Activated naive CD4-positive, alpha-beta T cell treated with anti-CD3 and anti-CD28 coated beads for 36 hours (primary cell): ENCODE data around the gene CTAG1A. TPM values are rescaled to one million over a fixed set of nuclear protein-coding genes. Genes with fewer than 3 reads are reported as not detected.

Experiments
- total RNA-seq, 2 experiments: library from RNA; stranded (reverse); gene quantifications; one replicate each; pipeline ENCODE4 v1.2.3, GENCODE V29; 2021

Gene CTAG1A
- total RNA-seq, 2 experiments from 2014 or later: not detected

Other genes starting within 250 kb of the CTAG1A start
- 100 to 1,000 TPM; 398 to 404 TPM for gene FLNA, start 210.5 kb upstream of the CTAG1A start, total RNA-seq
- 10 to 100 TPM; 62.7 to 70.0 TPM for gene EMD, start 205.8 kb upstream of the CTAG1A start, total RNA-seq
- gene RPL10, start 186.8 kb upstream of the CTAG1A start, total RNA-seq: 1,000 to 10,000 TPM; 3,331 to 3,466 TPM
- 1 to 10 TPM; 7.9 to 9.0 TPM for gene DNASE1L1, start 175.9 kb upstream of the CTAG1A start, total RNA-seq
- gene TAFAZZIN, start 173.6 kb upstream of the CTAG1A start, total RNA-seq: 10 to 100 TPM; 63.7 to 66.5 TPM
- 10 to 100 TPM; 20.3 to 21.1 TPM for gene ATP6AP1, start 156.5 kb upstream of the CTAG1A start, total RNA-seq
- gene GDI1, start 148.0 kb upstream of the CTAG1A start, total RNA-seq: 10 to 100 TPM; 93.6 to 96.9 TPM
- 10 to 100 TPM; 39.7 to 43.7 TPM for gene FAM50A, start 141.0 kb upstream of the CTAG1A start, total RNA-seq
- gene PLXNA3, start 126.9 kb upstream of the CTAG1A start, total RNA-seq: 1 to 10 TPM; 5.9 to 7.6 TPM
- 10 to 100 TPM; 42.3 to 42.8 TPM for gene LAGE3, start 105.9 kb upstream of the CTAG1A start, total RNA-seq
- gene UBL4A, start 98.5 kb upstream of the CTAG1A start, total RNA-seq: 10 to 100 TPM; 37.4 to 38.2 TPM
- 1 to 10 TPM; 6.7 to 6.9 TPM for gene SLC10A3, start 94.5 kb upstream of the CTAG1A start, total RNA-seq
- 10 to 100 TPM; 17.8 to 21.4 TPM for gene FAM3A, start 68.9 kb upstream of the CTAG1A start, total RNA-seq
- gene G6PD, start 38.3 kb upstream of the CTAG1A start, total RNA-seq: 10 to 100 TPM; 63.7 to 64.4 TPM
- gene IKBKG, start 37.5 kb upstream of the CTAG1A start, total RNA-seq: 10 to 100 TPM; 42.2 to 42.6 TPM
- gene CTAG1B, start 34.1 kb downstream of the CTAG1A start, total RNA-seq: not detected
- not detected for gene CTAG2, start 68.4 kb downstream of the CTAG1A start, total RNA-seq
- gene GAB3, start 165.9 kb downstream of the CTAG1A start, total RNA-seq: 1 to 10 TPM; 1.0 to 1.4 TPM
- gene DKC1, start 177.7 kb downstream of the CTAG1A start, total RNA-seq: 100 to 1,000 TPM; 124 to 127 TPM
- 10 to 100 TPM; 23.9 to 24.3 TPM for gene MPP1, start 220.4 kb downstream of the CTAG1A start, total RNA-seq
- not detected for gene SMIM9, start 249.5 kb downstream of the CTAG1A start, total RNA-seq